Fibroblast of skin of right quadriceps (primary cell): ENCODE measurements around the gene MRTFA.

ENCODE experiments used
- DNase-seq: peaks from one replicate; pipeline ENCODE4 v3.0.0-alpha.2; 2013

Gene MRTFA

DNA sequence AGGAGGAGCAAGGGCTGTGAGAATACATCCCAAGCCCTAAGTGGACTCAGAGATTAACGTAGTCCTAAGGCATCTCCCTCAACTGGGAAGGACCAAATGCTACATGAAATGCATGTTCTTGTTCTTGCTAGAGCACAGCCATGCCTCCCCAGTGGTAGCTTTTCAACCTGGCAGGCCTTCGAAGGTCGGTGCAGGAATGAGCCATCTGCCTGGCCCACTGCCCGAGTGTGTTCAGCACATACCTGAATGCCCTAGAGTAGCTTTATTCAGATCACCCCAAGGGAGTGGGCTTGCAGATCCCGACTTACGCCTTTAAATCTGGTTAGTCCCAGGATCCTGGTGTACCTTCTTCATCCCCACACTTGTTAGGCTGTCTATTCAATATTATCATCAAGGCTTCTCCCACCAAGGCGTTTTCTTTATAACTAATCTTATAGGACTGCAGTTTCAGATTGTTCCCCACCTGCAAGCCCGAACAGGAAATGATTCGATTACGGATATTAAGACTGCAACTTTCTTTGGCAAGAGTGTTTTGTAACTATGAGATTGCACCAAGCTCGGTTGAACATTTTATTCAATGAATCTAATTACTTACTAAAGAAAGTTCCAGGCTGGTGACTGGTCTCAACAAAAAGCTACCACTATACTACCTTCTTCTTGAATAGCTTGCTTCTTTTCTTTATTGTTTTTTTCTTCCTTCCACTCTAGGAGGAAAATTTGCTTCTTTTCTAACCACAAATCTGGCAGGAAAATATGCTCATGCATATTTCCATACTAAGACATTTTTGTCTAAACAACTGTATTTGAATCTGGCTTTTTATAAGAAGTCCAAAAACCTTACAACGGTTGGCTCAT lies 150.5 kb downstream of the MRTFA start:
- DNase-seq: peak; percentile 47

GRCh38 chr22:40484906-40485669 lies 151.4 kb downstream of the MRTFA start:
- peak; percentile 72 for DNase-seq

- no peak for DNase-seq
These were observed 153.6 kb downstream of the MRTFA start for GRCh38 chr22:40482886-40483285.

DNA sequence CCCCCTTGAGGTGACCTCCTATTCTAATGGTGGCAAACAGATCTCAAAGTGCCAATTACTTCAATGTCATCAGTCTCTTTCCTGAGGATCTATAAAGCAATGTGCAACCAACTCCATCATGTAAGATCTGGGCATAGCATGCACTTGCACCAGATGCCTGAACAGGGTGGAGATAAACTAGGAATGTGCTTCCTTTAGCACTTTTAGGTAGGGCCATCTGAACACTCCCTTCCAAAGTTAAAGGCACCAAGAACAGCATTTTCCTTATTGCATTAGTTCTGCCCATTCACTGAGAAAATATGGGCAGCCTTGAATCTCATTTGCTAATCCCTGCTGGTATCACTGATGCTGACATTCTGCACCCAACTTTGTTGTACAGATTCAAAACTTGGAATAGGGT lies 154.1 kb downstream of the MRTFA start:
- DNase-seq: no peak

- DNase-seq: no peak
These were observed 155.5 kb downstream of the MRTFA start for GRCh38 chr22:40480996-40481395.

DNA sequence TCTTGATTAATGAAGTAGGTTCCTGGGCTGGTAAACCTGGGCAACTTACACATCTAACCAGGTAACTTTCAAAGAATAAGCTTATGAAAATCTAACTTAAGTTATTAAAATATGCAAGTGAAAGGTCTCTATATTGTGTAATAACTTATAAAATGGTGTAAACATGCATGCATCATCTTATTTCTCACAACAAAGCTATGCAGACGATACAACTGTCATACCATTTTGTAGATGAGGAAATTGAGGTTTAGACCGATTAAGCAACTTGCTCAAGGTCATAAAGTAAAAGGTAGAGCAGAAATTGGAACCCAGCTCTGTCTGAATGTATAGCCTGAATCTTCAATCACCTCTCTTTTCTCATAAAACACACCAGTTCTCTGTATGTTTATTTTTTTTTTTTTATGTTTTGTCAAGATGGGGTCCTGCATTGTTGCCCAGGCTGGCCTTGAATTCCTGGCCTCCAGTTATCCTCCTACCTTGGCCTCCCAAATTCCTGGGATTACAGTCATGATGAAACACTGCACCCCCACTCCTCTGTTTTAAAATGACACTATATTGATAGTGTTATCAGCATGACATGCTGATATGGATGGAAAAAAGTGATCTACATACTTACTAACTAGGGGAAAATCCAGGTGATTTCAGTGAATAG lies 156.5 kb downstream of the MRTFA start:
- DNase-seq: peak; percentile 46

DNA sequence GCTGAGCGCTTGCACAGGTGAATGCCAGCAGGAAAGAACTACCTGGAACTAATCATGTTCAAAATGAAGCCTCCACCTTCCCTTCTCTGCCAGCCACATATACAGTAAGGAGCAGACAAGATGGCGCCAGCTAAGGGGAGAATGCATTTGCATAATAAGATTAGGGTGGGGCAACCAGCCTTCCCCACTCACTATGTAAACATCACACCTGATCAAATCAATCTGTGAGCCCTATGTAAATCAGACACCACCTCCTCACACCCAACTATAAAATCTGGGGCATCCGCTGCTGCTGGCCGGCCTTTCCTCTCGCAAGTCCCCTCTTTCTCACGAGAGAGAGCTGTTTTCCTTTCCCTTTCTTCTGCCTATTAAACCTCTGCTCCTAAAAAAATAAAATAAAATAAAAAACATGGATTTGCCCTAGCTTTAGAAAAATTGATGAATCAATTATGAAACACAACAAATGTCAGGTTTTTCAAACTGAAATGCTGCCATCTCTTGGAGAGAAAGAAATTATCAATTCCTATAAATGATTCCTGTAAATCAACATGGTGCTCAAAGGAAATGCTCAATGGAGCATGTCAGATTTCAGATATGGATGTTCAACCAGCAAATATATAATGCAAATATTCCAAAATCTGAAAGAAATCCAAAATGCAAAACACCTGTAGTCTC lies 157.3 kb downstream of the MRTFA start:
- no peak for DNase-seq

- no peak for DNase-seq
These were observed 158.0 kb downstream of the MRTFA start for GRCh38 chr22:40478338-40479125.

DNA sequence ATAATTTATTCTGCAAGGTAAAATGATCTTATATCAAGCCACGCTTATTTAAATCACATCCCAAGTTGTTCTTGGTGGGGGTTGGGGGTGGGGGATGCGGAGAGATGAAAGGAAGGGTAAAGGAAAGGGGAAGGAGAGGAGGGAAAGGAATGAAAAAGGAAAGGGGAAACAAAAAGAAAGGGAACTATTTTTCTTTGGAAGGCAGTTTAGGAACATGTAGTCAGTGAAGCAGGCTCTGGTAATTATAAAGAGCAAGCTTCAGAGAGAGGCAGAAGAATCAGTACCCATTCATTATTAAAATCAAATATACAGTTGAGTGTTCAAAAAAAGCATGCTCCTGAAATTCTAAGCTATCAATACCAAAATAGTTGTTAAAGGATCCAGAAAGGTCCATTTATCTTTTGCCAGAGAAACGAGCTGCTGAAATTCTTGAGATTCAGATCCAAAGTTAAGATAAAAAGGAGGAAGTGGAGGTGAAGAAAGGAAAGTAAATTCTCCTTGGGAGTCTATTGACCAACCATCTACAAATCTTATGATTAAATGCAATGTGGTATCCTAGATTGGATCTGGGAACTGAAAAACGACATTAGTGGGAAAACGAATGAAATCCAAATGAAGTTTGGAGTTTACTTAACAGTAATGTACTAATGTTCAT lies 158.7 kb downstream of the MRTFA start:
- no peak for DNase-seq

DNA sequence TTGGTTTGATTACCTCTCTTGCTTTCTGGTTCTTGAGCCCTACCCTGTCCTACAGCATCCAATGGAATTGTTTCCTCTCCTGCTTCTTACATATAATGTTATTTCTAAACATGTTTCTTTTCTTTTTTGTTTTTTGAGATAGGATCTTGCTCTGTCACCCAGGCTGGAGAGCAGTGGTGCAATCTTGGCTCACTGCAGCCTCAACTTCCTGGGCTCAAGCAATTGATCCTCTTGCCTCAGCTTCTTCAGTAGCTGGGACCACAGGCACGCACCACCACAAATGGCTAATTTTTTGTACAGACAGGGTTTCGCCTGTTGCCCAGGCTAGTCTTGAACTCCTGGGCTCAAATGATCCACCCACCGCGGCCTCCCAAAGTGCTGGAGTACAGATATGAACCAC lies 160.2 kb downstream of the MRTFA start:
- DNase-seq: no peak

GRCh38 chr22:40473703-40474102 lies 162.8 kb downstream of the MRTFA start:
- no peak for DNase-seq

DNA sequence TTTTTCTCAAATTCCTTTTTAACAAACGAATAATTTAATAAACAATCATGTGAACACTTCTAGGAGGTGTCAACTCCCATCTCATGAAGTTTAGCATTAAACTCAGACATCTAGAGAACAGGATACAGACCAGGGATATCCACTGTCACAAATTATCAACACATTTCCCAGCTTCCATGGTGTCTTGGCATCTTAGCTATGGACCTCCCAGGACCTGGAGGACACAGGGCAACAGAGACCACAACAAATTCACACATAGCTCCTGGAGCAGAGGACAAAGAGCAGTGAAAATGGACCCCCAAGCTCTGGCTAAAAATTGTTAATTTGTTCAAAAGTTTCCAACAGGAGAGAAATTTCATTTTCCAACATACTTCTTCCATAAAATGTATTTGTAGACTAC lies 163.9 kb downstream of the MRTFA start:
- DNase-seq: no peak

DNA sequence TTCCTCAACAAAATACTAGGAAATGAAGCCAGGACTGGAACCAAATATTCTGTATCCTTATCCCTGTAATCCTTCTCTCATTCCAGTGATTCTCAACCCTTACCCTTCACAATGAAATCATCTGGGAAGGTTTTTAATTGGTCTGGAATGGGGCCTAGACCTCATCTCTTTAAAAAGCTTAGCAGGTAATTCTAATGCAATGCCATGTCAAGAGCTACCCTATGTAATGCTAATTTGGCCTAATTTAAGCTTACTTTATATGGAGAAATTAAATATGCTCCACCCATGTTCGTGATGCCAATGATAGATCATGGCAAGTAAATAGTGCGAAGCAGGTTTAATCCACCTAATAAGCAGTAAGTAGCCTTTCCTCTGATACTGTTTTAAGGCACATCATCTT lies 164.5 kb downstream of the MRTFA start:
- DNase-seq: no peak

DNA sequence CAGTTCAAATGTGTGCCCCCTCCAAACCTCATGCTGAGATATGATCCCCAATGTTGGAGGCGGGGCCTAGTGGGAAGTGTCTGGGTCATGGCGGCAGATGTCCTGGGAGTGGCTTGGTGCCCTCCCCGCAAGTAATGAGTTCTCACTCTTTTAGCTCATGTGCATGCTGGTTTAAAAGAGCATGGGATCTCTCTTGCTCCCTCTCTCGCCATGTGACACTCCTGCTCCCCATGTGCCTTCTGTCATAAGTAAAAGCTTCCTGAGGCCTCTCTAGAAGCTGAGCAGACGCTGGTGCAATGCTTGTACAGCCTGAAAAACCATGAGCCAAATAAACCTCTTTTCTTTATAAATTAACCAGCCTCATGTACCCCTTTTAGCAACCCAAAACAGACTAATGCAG lies 167.3 kb downstream of the MRTFA start:
- DNase-seq: no peak

GRCh38 chr22:40468616-40469015 lies 167.9 kb downstream of the MRTFA start:
- no peak for DNase-seq

- no peak for DNase-seq
These were observed 169.5 kb downstream of the MRTFA start for GRCh38 chr22:40466976-40467375.

DNA sequence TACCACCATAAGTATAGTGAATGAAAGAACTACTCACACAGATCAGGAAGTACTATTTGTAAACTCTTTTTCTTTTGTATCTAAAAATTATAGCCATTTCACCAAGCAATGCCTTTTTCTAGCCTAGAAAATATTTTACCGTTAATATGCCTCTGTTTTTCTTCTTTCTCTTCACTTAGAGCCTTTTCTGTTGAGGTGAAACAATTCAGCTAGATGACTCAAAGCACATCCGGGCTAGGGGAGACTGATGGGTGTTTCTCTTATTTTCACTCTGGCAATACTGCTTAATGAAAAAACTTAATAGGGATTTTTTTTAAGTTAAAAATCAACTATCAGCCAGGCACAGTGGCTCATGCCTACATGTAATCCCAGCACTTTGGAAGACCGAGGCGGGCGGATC lies 172.8 kb downstream of the MRTFA start:
- DNase-seq: no peak

GRCh38 chr22:40463017-40463631 lies 173.4 kb downstream of the MRTFA start:
- DNase-seq: no peak

- no peak for DNase-seq
These were observed 174.1 kb downstream of the MRTFA start for GRCh38 chr22:40462195-40462984.

GRCh38 chr22:40453671-40454070 lies 182.8 kb downstream of the MRTFA start:
- DNase-seq: no peak
